ENCODE data around the gene C6orf120. TPM values are rescaled to one million over a fixed set of nuclear protein-coding genes. Genes with fewer than 3 reads are reported as not detected.

C6orf120 gene
- total and polyA plus RNA-seq, 9 of the 15 experiments (the other 6 are each of a cell fraction or from before 2014, with no cell fraction given) = 7.7 to 44.9 (median 34.8) TPM

- peak in 1 of 3 experiments; percentile 91; a peak in 2 of 6 replicates for TF ChIP-seq ZBTB11 (CRISPR knock-in tag; IDR thresholded peaks at IDR 0.05)
- peak; percentile 99 for TF ChIP-seq ATF1 (CRISPR knock-in tag; IDR thresholded peaks at IDR 0.05)
- TF ChIP-seq ATF1 (tag; IDR thresholded peaks at IDR 0.05) = peak; percentile 99
- no peak for TF ChIP-seq ZNF217 (CRISPR knock-in tag; IDR thresholded peaks at IDR 0.05)
- peak; percentile 54; the same call in 1 of the 2 replicates for TF ChIP-seq RFX5 (IDR thresholded peaks at IDR 0.05; ENCODE audit: low read depth, low read length)
- TF ChIP-seq ZNF551 (CRISPR knock-in tag; IDR thresholded peaks at IDR 0.05) = no peak
- TF ChIP-seq E4F1 (CRISPR knock-in tag; IDR thresholded peaks at IDR 0.05; ENCODE audit: borderline replicate concordance) = no peak
- no peak for TF ChIP-seq TFAM (CRISPR knock-in tag; conservative IDR thresholded peaks at IDR 0.05)
- TF ChIP-seq NFE2L1 (tag; IDR thresholded peaks at IDR 0.05; ENCODE audit: borderline replicate concordance, low read depth) = no peak
- TF ChIP-seq SLC30A9 (CRISPR knock-in tag; IDR thresholded peaks at IDR 0.05) = no peak
- TF ChIP-seq FOS (IDR thresholded peaks at IDR 0.05; ENCODE audit: extremely low read depth, insufficient read length) = no peak
- no peak for TF ChIP-seq ZNF717 (CRISPR knock-in tag; IDR thresholded peaks at IDR 0.05)
- TF ChIP-seq GATAD2A (IDR thresholded peaks at IDR 0.05) = no peak
- no peak for TF ChIP-seq ESRRB (CRISPR knock-in tag; IDR thresholded peaks at IDR 0.05; ENCODE audit: borderline replicate concordance)
- no peak for TF ChIP-seq THRB (CRISPR knock-in tag; conservative IDR thresholded peaks at IDR 0.05)
- peak in 1 of 2 experiments; percentile 64; a peak in 1 of 4 replicates for TF ChIP-seq TEAD1 (CRISPR knock-in tag; IDR thresholded peaks at IDR 0.05)
- no peak for TF ChIP-seq CBX8 (IDR thresholded peaks at IDR 0.05; ENCODE audit: borderline replicate concordance, extremely low read depth, low read depth, low read length, poor library complexity, severe bottlenecking)
- TF ChIP-seq SMARCA4 (IDR thresholded peaks at IDR 0.05) = peak; percentile 46
- TF ChIP-seq SP2 (IDR thresholded peaks at IDR 0.05; ENCODE audit: extremely low read depth, low read depth, low read length, poor library complexity, severe bottlenecking) = no peak
Measured at GRCh38 chr6:169751242-169752073, 49.5 kb downstream of the C6orf120 start, which contains the start of the genes DYNLT2 and ERMARD (continued).

All from K562 (cell line).